Measurements from ENCODE around the gene GIPC3. TPM values are rescaled to one million over a fixed set of nuclear protein-coding genes. Genes with fewer than 3 reads are reported as not detected.

The GIPC3 gene
- polyA plus RNA-seq, 1 donor = 1.9 TPM

DNA sequence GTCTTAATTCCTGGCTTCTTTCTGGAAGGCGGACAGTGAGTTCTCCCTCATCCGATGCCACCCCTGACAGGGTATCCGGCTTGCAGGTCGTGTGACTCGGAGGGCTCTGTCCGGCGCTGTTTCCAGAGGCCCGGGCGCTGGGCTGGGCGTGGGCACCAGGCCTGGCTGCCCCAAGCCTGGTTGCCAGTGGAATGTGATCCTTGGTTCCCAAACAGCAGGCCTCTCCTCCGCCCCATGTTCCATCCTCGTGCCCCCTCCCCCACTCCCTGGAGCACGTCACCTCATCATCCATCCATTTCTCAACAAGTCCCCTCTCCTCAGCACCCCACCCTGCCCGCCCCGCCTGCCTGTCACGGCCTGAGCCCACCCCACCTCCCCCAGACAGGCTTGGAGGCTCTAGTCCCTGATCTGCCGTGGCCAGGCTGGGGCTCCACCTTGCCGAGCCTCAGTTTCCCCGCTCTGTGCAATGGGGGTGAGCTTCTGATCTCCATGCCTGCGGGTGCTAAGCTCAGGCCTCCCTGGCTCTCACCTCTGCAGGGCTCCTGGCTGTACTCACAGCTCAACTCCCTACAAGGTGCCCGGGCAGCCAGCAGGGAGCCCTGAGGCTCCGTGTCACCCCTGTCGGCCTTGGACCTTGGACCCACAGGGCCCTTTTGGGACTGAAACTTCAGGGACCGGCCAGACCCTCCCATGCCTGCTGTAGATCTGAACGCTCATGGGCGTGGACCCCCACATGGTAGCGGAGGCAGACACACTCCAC is 19.1 kb downstream of the GIPC3 start:
- no peak for DNase-seq

DNA sequence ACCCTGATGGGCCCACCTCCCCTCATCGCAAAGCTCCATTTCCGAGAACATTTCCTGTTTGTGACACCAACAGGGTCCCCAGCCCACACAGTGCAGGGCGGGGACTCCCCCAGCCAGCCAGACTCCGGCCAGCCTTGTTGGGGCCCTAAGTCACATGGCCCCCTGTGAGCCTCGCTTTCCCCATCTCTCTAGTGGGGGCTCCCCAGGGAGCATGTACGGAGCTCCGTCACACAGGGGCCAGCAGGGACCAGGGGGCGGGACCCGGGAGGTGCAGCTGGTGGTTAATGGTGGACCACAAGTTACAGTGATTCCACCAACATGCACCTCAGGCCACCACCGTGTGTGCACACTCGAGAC is 19.7 kb downstream of the GIPC3 start:
- no peak for DNase-seq

DNA sequence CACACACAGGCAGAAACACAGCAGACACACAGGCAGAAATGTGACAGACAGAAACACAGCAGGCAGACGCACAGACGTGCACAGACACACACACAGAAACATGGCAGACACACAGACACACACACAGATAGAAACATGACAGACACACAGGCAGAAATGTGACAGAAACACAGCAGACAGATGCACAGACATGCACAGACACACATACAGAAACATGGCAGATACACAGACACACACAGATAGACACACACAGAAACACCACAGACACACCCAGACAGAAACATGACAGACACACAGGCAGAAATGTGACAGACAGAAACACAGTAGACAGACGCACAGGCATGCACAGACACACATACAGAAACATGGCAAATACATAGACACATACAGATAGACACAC is 20.1 kb downstream of the GIPC3 start:
- no peak for DNase-seq

DNA sequence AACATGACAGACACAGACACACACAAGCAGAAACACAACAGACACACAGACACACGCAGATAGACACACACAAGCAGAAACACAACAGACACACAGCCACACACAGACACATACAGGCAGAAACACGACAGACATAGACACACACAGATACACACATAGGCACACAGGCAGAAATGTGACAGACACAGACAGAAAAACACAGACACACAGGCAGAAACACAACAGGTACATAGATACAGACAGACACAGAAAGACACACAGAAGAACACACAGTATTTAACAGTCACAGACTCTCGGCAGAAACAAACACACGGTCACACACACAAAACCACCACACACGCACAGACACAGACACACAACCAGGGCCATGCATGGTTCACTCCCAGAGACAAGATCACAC is 20.5 kb downstream of the GIPC3 start:
- DNase-seq = no peak

DNA sequence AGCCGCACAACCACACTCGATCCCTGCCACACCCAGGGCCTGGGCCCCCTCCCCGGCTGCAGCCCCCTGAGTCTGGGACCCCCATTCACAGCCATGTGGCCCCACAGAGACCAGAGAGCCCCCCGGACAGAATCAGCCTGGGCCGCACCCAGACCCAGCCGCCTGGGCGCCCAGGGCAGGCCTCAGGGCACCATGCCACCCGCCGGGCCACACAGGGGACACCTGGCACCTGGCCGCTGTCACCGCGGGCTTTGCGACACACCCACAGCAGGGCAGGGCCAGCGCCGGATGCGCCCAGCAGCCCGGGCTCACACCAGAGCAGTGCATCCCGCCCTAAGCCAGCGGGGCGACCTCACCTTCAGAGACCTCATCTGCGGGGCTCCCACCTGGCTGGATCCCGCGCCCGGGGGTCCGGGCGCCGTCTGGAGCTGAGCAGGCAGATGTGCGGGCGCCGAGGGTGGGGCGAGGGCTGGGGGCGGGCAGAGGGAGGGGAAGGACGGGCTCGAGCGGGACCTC is 21.0 kb downstream of the GIPC3 start:
- no peak for DNase-seq

DNA sequence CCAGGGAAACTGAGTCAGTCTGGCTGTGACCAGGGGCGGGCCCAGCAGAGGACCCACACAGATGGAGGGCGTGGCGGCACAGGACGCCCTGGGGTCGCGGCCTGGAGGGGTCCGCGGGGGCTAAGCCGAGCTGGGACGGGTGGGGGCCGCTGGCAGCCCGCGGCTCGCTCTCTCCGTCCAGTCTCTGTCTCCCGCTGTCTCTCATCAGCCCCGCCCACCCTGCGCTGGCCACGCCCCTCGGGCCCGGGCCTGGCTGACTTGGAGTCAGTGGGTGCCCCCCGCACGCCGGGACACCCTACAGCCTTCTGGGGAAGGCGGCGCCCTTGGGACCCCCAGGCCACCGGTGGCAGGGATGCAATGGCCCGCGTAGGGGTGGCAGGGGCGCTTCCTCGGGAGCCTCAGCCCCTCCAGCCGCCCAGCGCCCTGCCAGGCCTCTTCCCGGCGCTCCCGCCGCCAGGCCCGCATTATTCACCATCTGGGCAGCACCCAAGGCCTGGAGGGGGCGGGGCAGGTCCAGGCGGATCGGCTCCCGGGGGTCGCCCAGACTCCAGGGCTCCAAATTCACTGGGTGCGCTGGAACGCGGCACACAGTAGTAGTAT is 21.5 kb downstream of the GIPC3 start, which contains the start of gene TBXA2R:
Gene TBXA2R, minus strand, starts transcription at position 186 of the 600 bp plus-strand sequence. CDS start 6,241 bp downstream, outside the sequence.
- DNase-seq = no peak

DNA sequence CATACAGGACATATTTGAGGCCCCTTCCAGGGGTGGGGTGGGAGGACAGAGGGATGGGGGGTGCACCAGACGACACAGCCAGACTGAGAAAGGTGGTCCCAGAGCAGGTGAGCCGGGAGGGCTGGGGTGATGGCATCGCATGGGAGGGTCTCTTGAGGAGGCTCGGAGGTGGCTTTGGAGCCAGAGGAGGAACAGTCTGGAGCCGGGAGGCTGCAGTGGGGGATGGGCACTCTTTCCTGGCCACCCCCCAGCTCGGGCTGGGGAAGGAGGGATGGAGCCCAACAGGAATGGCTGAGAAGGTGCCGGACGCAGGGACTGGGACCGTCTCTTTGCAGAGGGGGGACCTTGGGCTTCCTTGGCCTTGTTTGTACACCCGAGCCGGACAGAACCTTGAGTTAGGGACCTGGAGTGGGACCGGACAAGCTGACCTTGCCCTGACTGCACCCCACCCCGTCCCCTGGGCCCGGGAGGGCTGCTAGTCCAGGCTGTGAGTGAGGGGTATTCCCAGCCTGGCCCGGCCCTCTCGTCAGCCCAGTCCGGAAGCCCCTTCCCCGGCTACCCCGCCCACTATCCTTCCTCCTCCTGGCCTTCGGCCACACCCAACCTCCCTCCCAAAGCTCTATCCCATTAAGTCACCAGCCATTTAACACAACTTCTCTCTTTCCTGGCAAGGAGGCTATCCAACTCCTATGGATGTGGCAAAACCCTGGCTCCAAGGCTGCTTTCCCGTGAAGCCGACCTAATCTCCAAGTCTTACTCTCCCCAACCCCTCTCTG is 22.2 kb downstream of the GIPC3 start:
- no peak for DNase-seq

DNA sequence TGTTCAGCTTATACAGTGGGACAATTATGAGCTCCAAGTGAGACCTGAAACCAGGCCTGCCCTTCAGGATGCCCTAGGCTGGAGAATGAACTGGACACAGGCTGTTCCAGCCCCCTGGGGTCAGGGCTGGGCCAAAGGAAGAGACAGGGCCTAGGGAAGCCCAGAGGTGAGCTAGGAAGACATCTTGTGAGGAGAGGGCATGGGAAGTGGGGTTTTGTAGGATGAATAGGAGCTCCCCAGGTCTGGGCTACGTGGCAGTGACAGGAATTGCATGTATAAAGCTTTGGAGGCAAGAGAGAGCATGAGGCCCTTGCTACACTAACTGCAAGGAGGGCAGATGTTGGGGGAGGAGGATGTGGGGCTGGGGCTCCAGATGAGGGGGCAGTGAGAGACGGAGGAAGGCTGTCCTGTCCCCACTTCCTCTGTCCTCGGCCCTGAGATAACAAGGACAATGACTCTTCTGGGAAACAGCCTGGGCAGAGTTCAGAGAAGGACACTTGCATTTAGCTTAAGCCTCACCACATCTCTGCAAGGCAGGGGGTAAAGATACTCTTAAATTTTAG is 22.9 kb downstream of the GIPC3 start:
- no peak for DNase-seq

DNA sequence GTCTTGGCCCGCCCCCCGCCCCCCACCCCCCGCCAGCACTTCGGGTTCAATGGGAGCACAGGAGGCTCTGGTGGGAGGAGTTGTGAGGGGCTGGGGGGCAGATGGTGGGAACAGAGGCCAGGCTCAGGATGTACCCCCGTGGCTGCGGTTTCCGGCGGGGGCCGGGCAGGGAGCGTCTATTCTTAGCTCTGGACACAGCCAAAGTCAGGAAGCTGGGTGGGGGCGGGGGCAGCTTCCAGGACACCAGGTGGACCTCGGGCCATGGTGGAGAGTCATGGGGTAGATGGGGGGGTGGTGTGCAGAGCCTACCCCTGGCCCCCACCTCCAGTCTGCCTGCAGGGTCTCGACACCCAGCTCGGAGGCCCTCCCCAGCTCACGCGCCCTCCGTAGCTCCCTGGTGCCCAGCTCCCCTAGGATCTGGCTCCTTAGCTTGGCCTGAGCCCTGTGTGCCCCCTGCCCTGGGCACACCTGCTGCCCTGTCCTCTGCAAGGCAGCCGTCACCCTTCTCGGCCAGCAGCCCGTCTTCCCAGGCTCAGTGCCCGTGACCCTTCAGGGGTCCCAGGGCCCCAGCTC is 23.6 kb downstream of the GIPC3 start:
- no peak for DNase-seq

DNA sequence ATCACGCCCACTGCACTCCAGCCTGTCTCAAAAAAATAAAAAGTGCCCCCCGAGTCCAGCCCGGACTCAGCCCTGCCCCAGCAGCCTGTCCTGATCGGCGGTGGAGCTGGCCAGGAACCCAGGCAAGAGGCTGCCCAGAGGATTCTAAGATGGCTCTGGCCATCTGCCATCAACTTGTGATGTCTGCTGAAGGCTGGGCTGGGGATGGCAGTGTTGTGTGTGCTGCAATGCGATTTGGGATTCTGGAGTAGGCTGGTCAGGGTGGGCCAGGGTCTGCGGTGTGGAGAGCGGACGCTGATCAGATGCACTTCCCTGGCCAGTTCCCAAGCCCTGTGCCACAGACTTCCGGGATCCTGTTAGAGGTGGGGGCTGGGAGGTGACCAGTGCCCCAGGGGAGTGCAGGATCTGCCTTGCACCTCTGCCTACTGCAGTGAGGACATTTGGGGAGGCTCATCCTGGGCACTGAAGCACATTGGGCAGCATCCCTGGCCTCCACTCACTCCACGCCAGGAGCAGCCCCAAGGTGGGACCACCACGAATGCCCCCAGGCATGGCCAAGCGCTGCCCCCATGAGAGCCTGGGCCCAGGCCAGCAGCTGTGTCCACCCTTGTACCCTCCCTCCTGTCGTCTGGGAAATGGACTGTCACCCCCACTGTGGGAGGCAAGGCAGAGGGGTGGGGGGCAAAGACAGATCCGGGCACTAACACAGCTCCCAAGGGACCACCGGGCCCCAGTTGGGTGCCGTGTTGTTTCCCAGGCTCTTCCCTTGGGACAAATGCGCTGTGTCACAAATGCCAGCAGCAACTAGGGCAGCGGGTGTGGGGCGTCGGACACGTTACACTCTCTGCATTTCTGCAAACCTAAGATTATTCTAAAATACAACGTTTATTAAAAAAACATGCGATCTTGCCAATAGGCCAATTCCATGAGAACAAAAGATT is 24.8 kb downstream of the GIPC3 start:
- no peak for DNase-seq

DNA sequence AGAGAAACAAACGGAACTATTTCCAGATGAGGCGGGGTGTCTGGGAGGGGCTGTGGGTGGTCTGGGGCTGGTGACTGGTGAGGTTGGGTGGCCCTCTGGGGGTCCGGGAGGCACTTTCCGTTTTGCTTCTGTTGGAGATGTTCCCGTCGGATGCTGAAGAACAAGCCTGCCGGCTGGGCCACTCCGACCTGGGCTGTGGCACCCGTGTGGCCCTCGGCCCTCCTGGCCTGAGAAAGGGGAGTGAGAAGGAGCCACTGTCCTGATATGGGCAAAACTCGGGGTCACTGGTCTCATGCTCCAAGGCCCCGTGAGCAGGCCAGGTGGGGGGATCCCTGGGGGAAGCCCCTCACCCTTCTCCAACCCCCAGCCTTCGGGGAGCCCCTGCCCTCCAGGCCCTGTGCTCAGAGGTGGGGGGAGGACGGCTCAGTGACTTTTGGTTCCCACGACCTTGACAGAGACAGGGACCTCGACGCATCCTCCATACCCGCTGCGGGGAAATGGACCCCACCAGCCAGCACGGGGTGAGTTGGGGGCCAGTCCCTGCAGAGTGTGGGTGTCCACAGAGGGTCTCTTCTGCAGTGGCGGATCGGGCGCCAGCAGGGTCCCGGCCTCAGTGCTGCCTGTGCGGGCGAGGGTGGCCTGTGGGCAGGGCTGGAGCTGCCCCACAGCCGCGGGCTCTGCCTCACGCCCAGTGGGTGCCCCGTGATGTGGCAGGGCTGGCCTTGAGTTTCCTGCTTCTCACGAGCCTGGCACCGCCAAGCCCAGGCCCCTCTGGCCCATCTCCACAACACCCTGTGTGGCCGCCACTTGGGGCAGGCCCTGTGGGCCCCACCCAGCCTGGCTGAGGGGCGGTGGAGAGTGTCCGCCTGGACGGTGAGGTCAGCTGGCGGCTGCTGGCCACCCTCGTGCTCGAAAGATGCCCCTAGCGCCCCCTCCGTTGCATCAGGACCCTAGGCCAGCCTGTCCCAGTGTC is 25.8 kb downstream of the GIPC3 start:
- DNase-seq = no peak

DNA sequence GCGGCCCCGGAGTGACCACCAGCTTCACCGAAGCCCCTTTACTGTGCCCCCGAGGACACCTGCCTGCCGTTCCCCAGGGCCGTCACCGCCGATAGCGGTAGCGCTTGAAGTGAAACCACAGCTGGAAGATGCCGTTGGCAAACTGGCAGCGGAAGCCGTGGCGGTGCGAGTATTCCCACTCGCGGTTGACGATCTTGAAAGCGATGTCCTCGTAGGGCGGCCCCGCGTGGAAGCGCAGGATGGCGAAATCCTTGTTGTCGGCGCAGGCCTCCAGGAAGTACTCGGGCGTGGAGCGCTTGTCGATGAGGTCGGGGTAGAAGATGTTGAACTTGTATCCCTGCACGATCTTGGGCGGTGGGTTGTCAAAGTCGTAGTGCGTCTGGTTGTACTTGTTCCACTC is 26.6 kb downstream of the GIPC3 start:
- no peak for DNase-seq

DNA sequence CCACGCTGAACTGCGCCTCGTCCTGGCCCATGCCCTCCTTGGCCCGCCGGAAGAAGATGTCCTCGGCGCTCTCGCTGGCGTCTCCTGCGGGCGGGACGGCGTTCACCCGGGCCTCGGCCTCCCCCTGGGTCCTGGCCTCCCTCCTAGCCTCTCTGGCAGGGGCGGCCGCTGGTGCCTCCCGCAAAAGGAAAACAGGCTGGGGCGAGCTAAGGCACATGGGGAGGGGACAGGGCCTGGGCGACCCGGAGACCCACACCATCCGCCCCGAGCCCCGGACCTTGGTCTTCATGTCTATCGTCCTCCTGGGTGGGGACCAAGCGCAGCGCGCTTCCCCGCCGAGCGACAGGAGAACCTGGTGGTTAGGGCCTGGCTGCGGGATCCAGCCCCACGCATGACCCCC is 27.1 kb downstream of the GIPC3 start:
- DNase-seq = no peak

DNA sequence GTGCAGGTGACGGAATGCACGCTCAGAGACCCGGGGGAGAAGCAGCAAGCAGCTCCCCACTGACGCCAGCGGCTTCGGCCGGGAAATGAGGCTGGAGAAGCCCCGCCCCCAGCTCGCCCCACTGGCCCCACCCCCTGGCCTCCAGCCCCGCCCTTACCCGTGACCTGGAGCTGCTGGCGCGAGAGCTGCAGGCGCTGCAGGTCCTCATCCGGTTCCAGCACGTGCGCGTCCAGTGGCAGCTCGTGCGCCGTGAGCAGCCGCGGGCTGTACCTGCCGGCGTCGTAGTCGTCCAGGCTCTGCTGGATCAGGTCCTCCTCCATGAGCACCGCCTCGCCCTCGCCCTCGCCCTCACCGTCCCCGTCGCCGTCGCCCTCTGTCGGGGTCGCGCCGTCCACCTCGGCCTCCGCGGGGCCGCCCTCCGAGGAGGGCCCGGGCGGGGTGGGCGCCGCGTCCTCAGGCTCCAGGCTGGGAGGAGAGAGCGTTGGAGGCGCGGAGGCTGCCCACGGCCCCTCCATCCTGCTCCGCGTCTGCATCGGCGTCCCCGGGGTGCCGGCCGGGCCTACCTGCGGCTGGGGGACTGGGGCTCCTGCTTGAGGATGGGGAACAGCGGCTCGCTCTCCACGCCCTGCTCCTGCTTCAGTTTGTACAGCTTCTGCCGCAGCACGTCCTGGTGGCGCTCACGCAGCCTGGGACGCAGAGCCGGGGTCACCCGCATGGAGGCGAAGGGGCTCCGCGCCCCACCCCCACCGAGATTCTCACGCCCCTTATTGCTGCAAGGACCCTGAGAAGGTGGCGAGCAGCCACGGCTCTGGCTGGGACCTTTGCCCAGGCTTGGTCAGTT is 27.8 kb downstream of the GIPC3 start:
- DNase-seq = no peak

DNA sequence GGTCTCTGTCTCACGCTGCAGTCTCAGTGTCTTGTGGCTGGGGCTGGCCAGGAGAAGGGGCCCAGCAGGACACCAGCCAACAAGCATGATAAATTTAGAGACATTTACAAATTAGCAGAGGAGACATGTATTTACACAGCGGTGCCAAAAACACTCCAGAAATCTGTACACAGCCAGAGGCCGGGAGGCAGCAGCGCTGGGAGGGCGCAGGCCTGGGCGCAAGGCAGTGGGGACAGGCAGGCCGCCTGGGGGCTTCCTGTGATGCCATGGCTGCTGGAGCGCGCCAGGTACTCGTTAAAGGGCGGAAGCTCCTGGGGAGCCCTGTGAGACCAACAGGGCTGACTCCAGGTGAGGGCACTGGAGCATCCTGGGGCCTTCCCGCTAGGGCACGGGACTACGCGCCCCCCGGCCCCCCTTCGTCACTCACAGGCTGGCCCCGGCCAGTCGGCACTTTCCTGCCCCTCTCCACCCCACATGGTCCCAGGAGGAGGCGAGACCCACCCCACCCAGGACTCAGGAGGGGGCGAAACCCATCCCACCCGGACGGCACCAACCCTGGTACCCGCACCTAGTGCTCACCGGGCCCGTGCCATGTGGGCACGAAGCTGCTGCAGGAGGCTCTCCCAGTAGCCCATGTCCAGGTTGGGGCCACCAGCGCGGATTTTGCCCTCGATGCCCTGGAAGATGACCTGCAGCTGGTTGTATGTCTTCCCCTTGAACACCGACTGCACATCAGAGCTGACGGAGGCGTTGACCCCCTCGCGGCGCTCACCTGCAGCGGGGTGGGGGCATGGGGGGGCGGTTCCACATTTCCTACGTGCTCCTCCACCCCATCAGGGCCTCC is 28.8 kb downstream of the GIPC3 start:
- no peak for DNase-seq

DNA sequence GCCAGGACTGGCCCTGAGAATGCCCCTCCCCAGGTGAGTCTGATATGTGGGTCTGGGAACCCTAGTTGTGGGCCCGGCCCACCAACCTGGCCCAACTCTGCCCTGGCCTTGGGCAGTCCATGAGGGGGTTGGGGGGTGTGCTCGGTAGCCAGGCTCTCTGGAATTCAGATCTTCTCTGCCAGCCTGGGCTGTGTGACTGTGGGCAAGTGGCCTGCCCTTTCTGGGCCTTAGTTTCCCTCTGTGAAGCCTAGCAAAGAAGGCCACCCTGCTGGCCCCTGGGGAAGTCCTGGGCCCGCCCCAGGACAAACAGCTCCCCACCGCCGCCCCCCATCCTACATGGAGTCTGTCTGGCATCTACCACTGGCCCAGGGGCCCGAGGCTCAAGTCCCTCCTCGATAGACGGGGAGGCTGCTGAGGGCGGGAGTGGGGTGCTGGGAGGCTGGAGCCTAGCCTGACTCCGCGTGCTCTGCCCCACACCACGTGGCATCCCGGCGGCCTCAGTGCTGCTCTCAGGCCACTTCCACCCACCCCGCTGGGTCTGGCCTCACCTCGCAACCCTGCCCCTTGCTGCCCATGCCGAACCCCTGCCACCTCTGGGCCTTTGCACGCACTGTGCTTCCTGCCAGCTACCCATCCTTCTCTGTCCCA is 29.7 kb downstream of the GIPC3 start:
- no peak for DNase-seq

DNA sequence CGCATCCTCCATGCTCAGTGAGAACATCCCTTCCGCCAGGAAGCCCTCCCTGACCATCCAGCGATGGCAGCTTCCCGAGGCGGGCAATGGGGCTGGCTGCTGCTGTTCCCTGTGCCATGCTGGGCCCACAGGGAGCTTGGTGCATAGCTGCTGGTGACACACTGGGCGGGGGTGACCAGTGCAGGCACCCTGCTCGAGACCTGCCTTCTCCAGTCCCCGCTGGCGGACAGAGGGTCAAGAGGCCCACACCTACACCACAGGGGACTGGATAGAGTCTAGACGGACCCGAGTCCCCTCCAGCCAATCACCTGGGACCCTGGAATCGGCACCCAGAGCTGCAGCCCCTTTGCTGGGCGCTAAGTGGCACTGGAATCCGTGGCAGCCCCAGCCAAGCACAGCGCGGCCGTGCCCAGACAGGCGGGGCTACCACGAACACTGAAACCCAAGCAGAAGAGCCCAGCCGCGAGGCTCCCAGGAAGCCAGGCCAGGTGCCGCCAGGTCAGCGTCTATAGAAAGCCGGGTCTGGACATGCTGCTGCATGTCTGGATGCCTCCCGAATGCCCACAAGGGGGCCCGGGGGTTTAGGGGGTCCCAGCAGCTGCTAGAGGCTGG is 30.4 kb downstream of the GIPC3 start:
- DNase-seq = no peak

All from left kidney (tissue), 2 donors.